HEK293T (cell line): ENCODE measurements around the gene ZNF148.

ENCODE experiments used
- CTCF ChIA-PET: fragments of 350-600 bp; formaldehyde crosslinking; extraction: SDS; loops from one replicate; lab custom pipeline; 2021; ENCODE audit warnings: antibody characterized with exemption, inconsistent platforms; lab: Yijun Ruan, JAX
- POLR2A ChIA-PET: fragments of 350-600 bp; formaldehyde crosslinking; extraction: SDS; loops from one replicate; lab custom pipeline; 2020; ENCODE audit warnings: antibody characterized with exemption, inconsistent platforms; lab: Yijun Ruan, JAX
- DNase-seq: peaks from one replicate; pipeline ENCODE4 v3.0.0; 2012; ENCODE audit warnings: mixed read lengths; ENCODE audit errors: extremely low spot score
- ARNT ChIP-seq: fragments of 450-650 bp; IDR thresholded peaks from 2 replicates; pipeline ENCODE4 v1.6.1; 2017; ENCODE audit warnings: mild to moderate bottlenecking
- BHLHE40 ChIP-seq: fragments of 450-650 bp; IDR thresholded peaks from 2 replicates; pipeline ENCODE4 v1.6.1; 2016; ENCODE audit warnings: mild to moderate bottlenecking, moderate library complexity, borderline replicate concordance
- CTBP1 ChIP-seq: fragments of 450-650 bp; IDR thresholded peaks from 2 replicates; pipeline ENCODE4 v1.6.1; 2016; ENCODE audit warnings: borderline replicate concordance
- ELF4 ChIP-seq: fragments of 450-650 bp; IDR thresholded peaks from 2 replicates; pipeline ENCODE4 v1.6.1; 2017; ENCODE audit warnings: antibody characterized with exemption
- FOXA1 ChIP-seq: fragments of 450-650 bp; IDR thresholded peaks from 2 replicates; pipeline ENCODE4 v1.6.1; 2016; ENCODE audit warnings: mild to moderate bottlenecking
- FOXK2 ChIP-seq: fragments of 450-650 bp; IDR thresholded peaks from 2 replicates; pipeline ENCODE4 v1.6.1; 2016; ENCODE audit warnings: mild to moderate bottlenecking
- FOXM1 ChIP-seq: fragments of 450-650 bp; IDR thresholded peaks from 2 replicates; pipeline ENCODE4 v1.6.1; 2017; ENCODE audit warnings: mild to moderate bottlenecking, borderline replicate concordance
- HDGF ChIP-seq: fragments of 450-650 bp; IDR thresholded peaks from 2 replicates; pipeline ENCODE4 v1.6.1; 2017; ENCODE audit warnings: antibody characterized with exemption, borderline replicate concordance
- L3MBTL2 ChIP-seq: fragments of 450-650 bp; conservative IDR thresholded peaks from 2 replicates; pipeline ENCODE4 v1.6.1; 2016; ENCODE audit warnings: mild to moderate bottlenecking
- LEF1 ChIP-seq: fragments of 450-650 bp; IDR thresholded peaks from 2 replicates; pipeline ENCODE4 v1.6.1; 2017; ENCODE audit warnings: mild to moderate bottlenecking, borderline replicate concordance
- NFRKB ChIP-seq: fragments of 450-650 bp; IDR thresholded peaks from 2 replicates; pipeline ENCODE4 v1.6.1; 2016; ENCODE audit warnings: mild to moderate bottlenecking, moderate library complexity
- PKNOX1 ChIP-seq: fragments of 450-650 bp; IDR thresholded peaks from 2 replicates; pipeline ENCODE4 v1.6.1; 2016
- SP1 ChIP-seq: fragments of 450-650 bp; IDR thresholded peaks from 2 replicates; pipeline ENCODE4 v1.6.1; 2017
- SUZ12 ChIP-seq: fragments of 450-650 bp; IDR thresholded peaks from 2 replicates; pipeline ENCODE4 v1.6.1; 2016; ENCODE audit warnings: mild to moderate bottlenecking
- TARDBP ChIP-seq: fragments of 450-650 bp; IDR thresholded peaks from 2 replicates; pipeline ENCODE4 v1.6.1; 2016
- ZNF384 ChIP-seq: fragments of 450-650 bp; IDR thresholded peaks from 2 replicates; pipeline ENCODE4 v1.6.1; 2016

The ZNF148 gene

GRCh38 chr3:125324341-125324740 lies 50.8 kb downstream of the ZNF148 start:
- DNase-seq, result no peak
- no peak for TF ChIP-seq CTBP1
- TF ChIP-seq FOXA1, result no peak
- no peak for TF ChIP-seq SP1
- no peak for TF ChIP-seq FOXK2
- no peak for TF ChIP-seq ARNT
- no peak for TF ChIP-seq ZNF384
- TF ChIP-seq FOXM1, result no peak
- TF ChIP-seq BHLHE40, result no peak
- no peak for TF ChIP-seq PKNOX1
- TF ChIP-seq HDGF, result no peak
- no peak for TF ChIP-seq TARDBP
- no peak for TF ChIP-seq L3MBTL2
- TF ChIP-seq LEF1, result no peak
- ChIA-PET POLR2A (no interaction called here), CTCF (no interaction called here)

- ChIA-PET CTCF (no interaction called here), POLR2A (no interaction called here)
- no peak for DNase-seq
- TF ChIP-seq HDGF (no peak), TARDBP (no peak), FOXM1 (no peak), FOXA1 (no peak), CTBP1 (no peak), ARNT (no peak), ELF4 (no peak), PKNOX1 (no peak), BHLHE40 (no peak), ZNF384 (no peak), FOXK2 (no peak), NFRKB (no peak), LEF1 (no peak), L3MBTL2 (no peak), SP1 (no peak), SUZ12 (no peak)
These were observed 52.2 kb downstream of the ZNF148 start for GRCh38 chr3:125322917-125323316.

- DNase-seq, result peak; percentile 38
- ChIA-PET CTCF (no interaction called here), POLR2A (no interaction called here)
- TF ChIP-seq L3MBTL2 (0 out of 2 replicates have a peak, but pooled peaks have one; percentile 24), PKNOX1 (peak; percentile 87), ZNF384 (peak; percentile 92), SP1 (no peak)
These were observed 53.0 kb downstream of the ZNF148 start for GRCh38 chr3:125322166-125322565.

GRCh38 chr3:125319765-125320164 lies 55.4 kb downstream of the ZNF148 start:
- ChIA-PET POLR2A (no interaction called here), CTCF (no interaction called here)
- no peak for DNase-seq
- TF ChIP-seq LEF1 (no peak), FOXM1 (no peak), L3MBTL2 (no peak)

- no peak for DNase-seq
- CTCF ChIA-PET, result no interaction called here
- TF ChIP-seq ARNT, result no peak
- no peak for TF ChIP-seq FOXM1
- TF ChIP-seq ELF4, result no peak
- no peak for TF ChIP-seq ZNF384
- TF ChIP-seq FOXK2, result no peak
- POLR2A ChIA-PET, result no interaction called here
These were observed 56.3 kb downstream of the ZNF148 start for GRCh38 chr3:125318871-125319270.

- TF ChIP-seq SP1, result no peak
- no peak for TF ChIP-seq L3MBTL2
- no peak for TF ChIP-seq ELF4
- ChIA-PET CTCF (no interaction called here), POLR2A (no interaction called here)
- no peak for DNase-seq
These were observed 56.8 kb downstream of the ZNF148 start for GRCh38 chr3:125318167-125318865.

- ChIA-PET POLR2A (no interaction called here), CTCF (no interaction called here)
- no peak for DNase-seq
- TF ChIP-seq L3MBTL2 (no peak), FOXA1 (no peak), PKNOX1 (no peak), TARDBP (no peak), CTBP1 (no peak), ARNT (no peak), ZNF384 (no peak), LEF1 (no peak), BHLHE40 (no peak), ELF4 (no peak), SP1 (no peak), FOXK2 (no peak), FOXM1 (no peak), HDGF (no peak), NFRKB (no peak), SUZ12 (no peak)
These were observed 57.4 kb downstream of the ZNF148 start for GRCh38 chr3:125317761-125318160.
